Subcutaneous adipose tissue (tissue), 4 donors: ENCODE measurements around the gene YIF1B. TPM values are rescaled to one million over a fixed set of nuclear protein-coding genes. Genes with fewer than 3 reads are reported as not detected.

Experiments
- total RNA-seq, 4 donors: library from RNA; depleted of rRNA; stranded (reverse); fragments of >200 nt; gene quantifications; one replicate each; pipeline ENCODE4 v1.1.0, GENCODE V29; 2016
- TF ChIP-seq, protein P1 (sequence below): fragments of 450-650 bp; IDR thresholded peaks from one replicate; pipeline ENCODE4 v1.5.1; 2016; ENCODE audit warnings: low read depth, mild to moderate bottlenecking, control low read depth, antibody characterized with exemption, moderate library complexity

YIF1B gene
- total RNA-seq, 4 donors from 2014 or later: 14.5 to 28.7 (median 19.5) TPM

DNA sequence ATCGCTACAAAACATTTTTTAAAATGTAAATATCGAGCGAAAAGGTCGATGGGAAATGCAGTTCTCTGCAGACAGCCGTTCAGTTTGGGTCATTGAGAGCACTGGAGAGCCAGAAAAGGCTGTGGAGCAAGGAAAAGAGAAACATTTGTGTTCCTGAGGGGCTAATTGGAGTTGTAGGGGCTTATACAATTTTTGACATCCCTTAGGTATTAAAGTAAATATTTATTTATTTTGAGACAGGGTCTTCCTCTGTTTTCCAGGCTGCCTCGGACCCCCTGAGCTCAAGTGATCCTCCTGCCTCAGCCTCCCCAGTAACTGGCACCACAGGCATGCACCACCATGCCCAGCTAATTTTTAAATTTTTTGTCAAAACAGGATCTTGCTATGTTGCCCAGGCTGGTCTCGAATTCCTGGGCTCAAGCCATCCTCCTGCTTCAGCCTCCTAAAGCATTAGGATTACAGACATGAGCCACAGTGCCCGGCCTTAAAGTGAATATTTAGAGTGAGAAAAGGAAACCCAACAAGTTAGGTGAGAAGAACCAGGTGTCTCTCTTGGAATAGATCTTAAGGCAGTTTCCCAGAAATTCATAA, 825 bp upstream of the YIF1B start:
- TF ChIP-seq, protein P1, sequence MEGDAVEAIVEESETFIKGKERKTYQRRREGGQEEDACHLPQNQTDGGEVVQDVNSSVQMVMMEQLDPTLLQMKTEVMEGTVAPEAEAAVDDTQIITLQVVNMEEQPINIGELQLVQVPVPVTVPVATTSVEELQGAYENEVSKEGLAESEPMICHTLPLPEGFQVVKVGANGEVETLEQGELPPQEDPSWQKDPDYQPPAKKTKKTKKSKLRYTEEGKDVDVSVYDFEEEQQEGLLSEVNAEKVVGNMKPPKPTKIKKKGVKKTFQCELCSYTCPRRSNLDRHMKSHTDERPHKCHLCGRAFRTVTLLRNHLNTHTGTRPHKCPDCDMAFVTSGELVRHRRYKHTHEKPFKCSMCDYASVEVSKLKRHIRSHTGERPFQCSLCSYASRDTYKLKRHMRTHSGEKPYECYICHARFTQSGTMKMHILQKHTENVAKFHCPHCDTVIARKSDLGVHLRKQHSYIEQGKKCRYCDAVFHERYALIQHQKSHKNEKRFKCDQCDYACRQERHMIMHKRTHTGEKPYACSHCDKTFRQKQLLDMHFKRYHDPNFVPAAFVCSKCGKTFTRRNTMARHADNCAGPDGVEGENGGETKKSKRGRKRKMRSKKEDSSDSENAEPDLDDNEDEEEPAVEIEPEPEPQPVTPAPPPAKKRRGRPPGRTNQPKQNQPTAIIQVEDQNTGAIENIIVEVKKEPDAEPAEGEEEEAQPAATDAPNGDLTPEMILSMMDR: no peak

GRCh38 chr19:38310986-38311385, 4.8 kb downstream of the YIF1B start:
- TF ChIP-seq, protein P1: no peak

DNA sequence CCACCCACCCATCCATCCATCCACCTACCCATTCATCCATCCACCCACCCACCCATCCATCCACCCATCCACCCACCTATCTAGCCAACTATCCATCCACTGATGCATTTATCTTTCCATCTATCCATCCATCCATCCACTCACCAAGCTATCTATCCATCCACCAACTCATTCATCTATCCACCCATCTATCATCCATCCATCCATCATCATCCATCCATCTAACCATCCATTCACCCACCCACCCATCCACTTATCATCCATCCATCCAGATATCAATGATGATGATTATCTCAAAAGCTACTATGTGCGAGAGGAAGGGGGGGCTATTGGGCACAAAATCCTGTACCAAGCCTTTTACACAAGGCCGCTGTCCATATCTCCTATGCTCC, 5.5 kb downstream of the YIF1B start:
- TF ChIP-seq, protein P1: no peak

GRCh38 chr19:38309615-38310278, 6.0 kb downstream of the YIF1B start:
- TF ChIP-seq, protein P1: no peak

DNA sequence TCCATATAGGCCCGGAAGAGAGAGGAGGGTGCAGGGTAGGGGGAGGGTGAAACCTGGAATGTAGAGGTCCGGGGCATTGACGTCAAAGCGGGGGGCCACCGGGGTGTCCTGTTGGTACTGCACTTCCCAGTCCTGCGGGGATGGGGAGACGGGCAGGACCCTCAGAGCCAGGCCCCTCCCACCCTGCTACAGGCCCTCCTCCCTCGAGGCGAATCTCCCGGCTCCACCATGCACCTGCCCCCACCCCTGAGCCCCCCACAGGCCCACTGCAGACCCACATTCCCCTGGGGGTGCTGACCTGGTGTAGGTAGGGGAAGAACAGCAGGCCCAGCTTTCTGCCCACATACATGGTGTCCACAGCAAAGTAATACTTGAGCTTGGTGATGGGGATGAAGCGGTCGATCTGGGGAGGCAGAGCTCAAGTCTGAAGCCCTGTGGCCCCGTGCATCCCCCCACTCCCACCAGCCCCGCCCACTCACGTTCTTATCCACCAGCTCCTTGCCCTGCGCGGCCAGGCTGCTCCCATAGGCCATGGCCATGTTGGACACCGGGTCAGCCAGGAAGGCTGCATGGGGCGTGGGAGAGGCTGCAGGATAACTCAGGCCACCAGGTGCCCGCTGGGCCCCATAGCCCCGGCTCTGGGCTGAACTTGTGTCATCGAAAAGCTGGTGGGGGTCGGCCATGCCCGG, 6.7 kb downstream of the YIF1B start:
- TF ChIP-seq, protein P1: no peak

DNA sequence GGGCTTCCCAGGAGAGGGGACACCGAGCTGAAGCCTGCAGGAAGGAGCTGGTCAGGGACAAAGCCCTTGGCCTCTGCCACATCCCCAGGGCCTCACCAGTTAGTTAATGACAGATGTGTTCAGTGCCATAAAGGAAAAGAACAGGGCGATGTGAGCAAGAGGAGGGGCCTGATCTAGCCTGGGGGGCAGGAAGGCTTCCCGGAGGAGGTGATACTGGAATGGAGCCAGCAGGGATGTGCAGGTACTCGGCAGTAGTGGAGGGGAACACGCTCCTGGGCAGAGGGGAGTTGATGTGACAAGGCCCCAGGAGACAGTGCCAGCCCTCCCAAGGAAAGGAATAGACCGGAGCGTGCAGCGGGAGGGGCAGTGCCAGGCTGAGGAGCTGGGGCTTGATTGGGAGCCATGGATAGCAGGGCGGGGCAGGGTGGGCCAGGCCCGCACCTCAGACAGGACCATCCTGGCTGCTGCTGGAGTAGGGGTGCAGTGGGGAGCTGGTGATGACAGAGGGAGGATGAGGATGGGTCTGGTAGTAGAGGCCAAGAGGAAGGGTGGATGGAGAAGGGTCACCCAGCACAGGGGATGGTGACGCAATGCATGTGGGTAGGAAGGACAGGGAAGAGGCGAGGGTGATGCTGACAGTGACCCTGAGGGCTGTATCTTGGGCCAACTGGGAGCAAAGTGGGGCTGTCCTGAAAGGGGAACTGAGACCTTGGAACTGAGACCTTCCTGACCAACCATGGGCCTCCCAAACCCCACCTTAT, 7.6 kb downstream of the YIF1B start:
- TF ChIP-seq, protein P1: no peak

GRCh38 chr19:38307597-38307996, 8.2 kb downstream of the YIF1B start:
- TF ChIP-seq, protein P1: no peak
